HG03558 (cell line): ENCODE measurements around the gene MED12L.

Source experiments
- ATAC-seq: cut with Tn5 transposase; IDR thresholded peaks from one replicate; pipeline ENCODE4 v1.9.1; 2021; ENCODE audit warnings: moderate number of reproducible peaks; ENCODE audit not compliant: unreplicated experiment; ENCODE audit errors: extremely low read depth

The MED12L gene

DNA sequence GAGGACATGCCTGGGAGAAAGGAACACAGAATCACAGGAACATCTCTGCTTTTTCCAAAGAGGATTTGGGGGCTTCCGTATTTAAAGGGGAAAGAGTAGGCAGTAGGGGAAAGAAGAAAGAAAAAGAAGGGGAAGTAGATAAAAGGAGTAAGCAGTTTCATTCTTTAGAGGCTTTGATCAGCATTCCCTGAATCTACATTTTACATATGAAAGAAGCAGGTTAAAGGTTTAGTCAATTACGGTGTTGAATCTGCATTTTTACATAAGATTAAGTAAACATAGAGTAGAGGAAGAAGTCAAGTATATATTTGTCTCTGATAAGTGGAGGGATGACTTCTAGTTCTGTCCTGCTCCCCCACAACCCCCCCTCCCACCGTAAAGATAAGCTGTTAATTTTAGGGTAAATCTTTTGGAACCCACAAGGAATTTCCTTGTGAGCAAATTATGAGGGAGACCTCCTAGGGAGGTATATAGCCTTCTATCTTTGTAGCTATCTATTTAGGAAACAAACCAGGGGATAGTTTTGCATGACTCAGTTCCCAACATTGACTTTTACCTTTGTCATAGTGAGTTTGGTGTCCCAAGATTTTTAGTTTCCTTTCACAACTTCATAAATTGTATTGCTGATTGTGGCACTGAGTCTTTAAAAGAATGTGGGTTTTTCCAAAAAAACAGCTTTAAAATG is 307.8 kb downstream of the MED12L start:
- ATAC-seq, result no peak

GRCh38 chr3:151393941-151394340 is 308.5 kb downstream of the MED12L start:
- no peak for ATAC-seq

- no peak for ATAC-seq
These were observed 309.1 kb downstream of the MED12L start for GRCh38 chr3:151394611-151395010.

DNA sequence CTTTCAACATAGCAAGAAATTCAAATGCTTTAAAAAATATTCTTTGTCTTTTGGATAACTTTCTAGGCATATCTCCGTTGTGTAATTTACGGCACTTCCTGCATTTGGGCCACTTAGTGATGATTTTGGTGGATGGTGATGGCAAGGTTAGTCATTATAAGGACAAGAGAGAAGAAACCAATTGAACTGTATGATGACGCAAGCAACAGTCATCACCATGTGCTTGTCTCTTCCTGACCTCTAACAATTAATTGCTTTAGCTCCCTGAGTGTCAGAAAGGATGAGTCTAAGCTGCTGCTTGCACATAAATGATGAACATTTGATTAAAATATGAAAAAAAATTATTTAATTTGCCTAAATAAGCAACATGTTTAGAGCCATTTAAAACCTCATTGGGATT is 310.3 kb downstream of the MED12L start:
- no peak for ATAC-seq

DNA sequence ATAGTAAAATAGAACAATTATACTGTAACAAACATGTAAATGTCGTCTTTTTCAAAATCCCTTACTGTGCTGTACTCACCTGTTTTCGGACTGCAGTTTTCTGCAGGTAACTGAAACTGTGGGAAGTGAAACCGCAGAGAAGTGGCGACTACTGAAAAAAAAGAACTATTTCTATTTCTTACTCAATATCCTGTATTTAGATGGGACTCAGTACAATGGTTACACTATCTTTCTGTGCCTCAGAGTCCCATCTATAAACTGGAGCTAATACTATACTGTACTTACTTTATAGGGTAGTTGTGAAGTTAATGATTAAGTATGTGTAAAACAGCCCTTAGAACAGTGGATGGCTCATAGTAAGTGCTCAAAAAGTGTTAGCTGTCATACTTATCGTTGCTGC is 313.4 kb downstream of the MED12L start:
- no peak for ATAC-seq

DNA sequence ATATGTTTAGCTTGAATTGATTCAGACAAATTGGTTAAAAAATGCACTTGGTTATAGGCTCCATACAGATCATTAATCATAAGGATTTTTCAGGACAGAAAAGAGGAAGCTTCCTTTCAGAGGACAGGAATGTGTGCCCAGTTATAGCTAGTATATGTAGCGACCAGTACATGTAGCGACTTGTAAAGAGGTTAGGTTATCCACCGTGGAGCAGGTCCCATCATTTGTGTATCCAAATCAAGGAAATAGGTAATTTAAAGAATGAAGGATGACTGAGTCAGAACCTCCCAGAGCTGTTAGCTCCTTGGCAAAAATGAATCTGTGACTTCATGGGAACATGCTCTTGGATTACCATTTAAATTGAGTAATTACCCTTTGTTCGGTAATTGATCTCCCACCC is 314.9 kb downstream of the MED12L start:
- ATAC-seq, result no peak

- no peak for ATAC-seq
These were observed 316.9 kb downstream of the MED12L start for GRCh38 chr3:151402349-151402748.

GRCh38 chr3:151403246-151403645 is 317.8 kb downstream of the MED12L start:
- ATAC-seq, result no peak

DNA sequence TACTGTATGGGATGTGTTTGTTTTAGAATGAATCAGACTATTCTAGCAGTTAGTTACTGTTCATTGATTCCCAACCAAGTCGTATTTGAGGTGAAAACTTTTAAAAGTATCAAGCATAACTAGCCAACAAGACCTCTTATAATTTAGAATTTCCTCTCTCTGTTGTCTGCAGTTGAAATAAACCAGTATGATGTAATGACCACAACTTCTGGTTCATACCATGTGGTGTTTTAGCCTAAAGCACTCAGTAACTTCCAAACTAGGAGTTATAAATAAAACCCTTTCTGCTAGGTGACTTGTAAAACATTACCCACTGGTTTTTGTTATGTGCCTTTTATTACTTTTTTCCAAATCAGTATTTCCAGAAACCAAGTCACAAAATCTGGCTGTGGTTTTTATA is 318.9 kb downstream of the MED12L start:
- ATAC-seq, result no peak

GRCh38 chr3:151407928-151408327 is 322.5 kb downstream of the MED12L start:
- no peak for ATAC-seq

DNA sequence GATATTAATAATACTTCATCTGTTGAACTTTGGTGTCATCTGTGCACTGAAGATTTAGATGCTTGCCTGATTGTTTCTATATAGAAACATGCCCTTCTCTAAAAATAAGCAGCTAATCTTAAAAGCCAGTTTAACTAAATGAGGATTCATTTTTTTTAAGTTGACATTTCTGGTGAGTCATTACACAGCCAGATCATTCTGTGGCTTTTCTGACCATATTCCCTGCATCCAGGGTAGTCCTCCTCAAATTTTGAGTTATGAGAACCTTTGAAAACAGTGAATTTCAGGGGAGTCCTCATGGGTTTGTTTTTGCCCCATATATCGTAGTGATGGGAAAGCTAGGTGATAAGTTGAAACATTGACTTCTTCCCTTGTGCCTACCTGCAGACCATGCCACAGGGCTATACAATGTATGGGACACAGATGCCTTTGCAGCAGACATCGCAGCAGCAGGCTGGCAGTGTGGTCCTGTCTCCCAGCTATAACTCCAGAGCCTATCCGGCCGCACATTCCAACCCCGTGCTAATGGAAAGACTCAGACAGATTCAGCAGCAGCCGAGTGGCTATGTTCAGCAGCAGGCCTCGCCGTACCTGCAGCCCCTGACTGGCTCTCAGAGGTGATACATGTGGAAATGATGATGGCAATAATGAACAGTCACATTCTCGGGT is 325.6 kb downstream of the MED12L start:
- ATAC-seq, result no peak

DNA sequence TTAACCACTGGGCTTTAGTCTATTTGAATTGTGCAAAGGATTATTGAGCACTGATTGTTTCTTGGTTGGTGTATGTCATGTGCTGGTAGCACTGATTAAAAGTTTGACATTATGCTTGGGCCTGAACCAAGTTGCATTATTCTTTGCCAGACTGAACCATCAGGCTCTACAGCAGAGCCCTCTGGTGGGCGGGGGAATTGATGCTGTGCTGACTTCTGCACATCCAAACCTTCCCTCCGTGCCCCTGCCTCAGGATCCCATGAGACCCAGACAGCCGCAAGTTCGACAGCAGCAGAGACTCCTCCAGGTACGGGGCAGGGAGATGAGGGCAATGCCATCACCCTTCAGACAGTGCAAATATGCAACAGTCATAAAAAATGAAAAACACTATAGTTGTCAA is 327.5 kb downstream of the MED12L start:
- ATAC-seq, result no peak

- ATAC-seq, result no peak
These were observed 329.8 kb downstream of the MED12L start for GRCh38 chr3:151415289-151415688.

DNA sequence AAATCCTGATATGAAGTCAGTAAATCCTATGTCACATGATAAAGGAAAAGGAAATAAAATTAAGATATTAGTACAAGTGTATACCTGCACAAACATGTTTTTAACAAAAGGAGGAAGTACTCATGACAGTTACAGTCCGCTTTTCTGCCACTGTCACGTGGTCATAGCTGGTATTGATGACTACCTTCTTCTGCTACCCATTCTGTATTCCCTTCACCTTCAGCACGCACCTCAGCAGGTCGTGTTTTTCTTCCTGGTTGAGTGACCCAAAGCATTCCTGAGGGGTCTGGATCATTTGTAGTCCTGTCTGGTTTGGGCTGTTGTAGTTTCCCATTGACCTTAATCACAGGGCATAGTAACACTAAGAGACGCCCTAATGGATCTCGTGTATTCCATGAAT is 334.3 kb downstream of the MED12L start:
- no peak for ATAC-seq

- ATAC-seq, result no peak
These were observed 336.5 kb downstream of the MED12L start for GRCh38 chr3:151421938-151422337.

- ATAC-seq, result no peak
These were observed 337.6 kb downstream of the MED12L start for GRCh38 chr3:151423091-151423490.

DNA sequence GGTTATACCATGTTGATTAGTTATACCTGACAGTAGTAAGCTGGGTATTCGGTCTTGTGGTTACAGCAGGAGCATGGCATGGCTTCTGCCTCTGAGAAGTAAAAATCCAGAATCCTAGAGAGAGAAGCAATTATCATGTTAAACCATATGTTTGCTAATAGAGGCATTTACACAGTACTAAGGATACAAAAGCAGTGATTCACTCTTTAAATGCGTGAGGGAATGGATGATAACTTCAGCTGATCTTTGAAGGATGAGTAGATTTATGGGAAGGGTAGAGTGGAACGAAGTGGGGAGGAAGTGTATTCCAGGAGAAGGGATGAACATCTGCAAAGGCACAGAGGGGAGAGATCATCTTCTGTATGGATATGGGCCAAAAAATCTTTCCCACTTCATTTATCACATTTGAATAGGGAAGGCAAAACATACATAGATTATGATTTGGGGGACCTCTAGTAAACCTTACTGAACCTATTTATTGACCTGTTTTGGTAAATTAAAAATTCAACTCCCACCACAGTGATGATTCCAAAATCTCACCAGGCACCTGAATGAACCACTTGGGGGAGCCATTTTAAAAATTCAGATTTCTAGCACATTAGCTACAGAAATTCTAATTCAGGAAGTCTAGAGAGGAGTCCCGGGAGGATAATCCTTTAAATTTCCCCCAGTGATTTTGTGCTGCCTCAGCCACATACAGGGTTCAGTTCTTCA is 340.3 kb downstream of the MED12L start:
- ATAC-seq, result no peak

GRCh38 chr3:151426341-151426657 is 340.8 kb downstream of the MED12L start:
- ATAC-seq, result no peak

GRCh38 chr3:151428386-151428785 is 342.9 kb downstream of the MED12L start:
- ATAC-seq, result no peak

GRCh38 chr3:151430821-151431484 is 345.5 kb downstream of the MED12L start:
- no peak for ATAC-seq

DNA sequence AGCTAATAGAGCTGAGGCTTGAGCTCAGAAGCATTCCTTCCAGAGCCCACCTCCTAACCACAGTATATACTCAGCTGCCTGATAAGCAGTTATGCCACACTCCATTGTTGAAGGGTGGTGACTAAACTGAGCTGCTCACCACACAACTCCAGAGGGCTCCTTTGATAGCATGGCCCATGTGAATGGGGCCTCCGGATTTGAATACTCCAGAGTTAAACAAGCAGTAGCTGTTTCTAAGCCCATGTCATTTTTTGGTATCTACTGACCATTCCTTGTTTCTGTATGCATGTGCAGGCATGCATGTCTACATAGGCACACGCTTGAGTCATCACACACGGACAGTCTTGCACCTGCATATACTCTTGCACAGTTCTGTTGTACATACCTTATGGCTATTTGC is 346.5 kb downstream of the MED12L start:
- no peak for ATAC-seq
